GM12892 (cell line): Measurements from ENCODE around the gene PDZRN3.

ENCODE experiments used
- POLR2A ChIP-seq: IDR thresholded peaks from 2 replicates; pipeline ENCODE4 v1.6.1; 2011; ENCODE audit warnings: low read depth, low read length, control low read depth
- POLR2AphosphoS5 ChIP-seq: IDR thresholded peaks from 2 replicates; pipeline ENCODE4 v1.6.1; 2011; ENCODE audit warnings: low read depth, low read length, control low read depth

DNA sequence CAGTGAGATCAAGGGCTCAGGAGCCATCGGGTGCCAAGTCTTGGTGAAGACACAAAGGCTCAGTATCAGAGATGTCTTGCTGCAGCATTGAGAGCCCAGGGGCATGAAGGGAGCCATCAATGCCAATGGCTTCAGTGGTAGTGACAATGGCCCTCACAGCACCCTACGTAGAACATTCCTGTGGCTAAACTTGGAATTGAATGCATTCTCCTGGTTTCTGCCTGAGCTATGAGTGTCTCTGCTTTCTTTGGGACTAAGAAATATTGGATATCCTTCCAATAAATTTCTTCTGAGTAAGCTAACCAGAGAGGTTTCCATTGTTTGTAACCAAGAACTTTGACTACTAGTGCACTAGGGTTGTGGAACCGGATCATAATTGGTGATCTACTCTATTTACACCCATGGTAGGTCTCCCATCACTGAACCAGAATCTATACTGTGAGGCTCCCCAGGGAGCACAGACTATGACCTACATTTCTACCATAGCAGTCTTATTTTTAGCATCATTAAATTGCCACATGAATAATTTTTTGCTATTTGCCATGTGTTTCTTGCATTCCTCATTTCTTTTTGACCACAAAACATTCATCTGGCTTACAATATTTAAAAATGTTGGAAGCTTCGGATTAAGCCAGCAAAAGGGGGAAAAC is 31.6 kb upstream of the PDZRN3 start:
- TF ChIP-seq POLR2AphosphoS5: no peak
- TF ChIP-seq POLR2A: no peak
